Transverse colon (tissue), 4 donors: ENCODE measurements around the gene PRICKLE4. TPM values are rescaled to one million over a fixed set of nuclear protein-coding genes. Genes with fewer than 3 reads are reported as not detected.

Experiments used
- DNase-seq: peaks from one replicate; pipeline ENCODE4 v3.0.0-alpha.2; 2019
- H3K27ac ChIP-seq, 4 donors: fragments of 200-600 bp; sonication (generic); 2 replicates each; pipeline ENCODE4 v1.5.1; 2016 to 2018; ENCODE audit warnings: inconsistent platforms in 4 of 4
- H3K27me3 ChIP-seq: fragments of 200-600 bp; sonication (generic); 2 replicates; pipeline ENCODE4 v1.5.1; 2017; ENCODE audit warnings: inconsistent platforms
- H3K36me3 ChIP-seq, 4 donors: fragments of 200-600 bp; sonication (generic); 2 replicates each; pipeline ENCODE4 v1.5.1; 2017 to 2019; ENCODE audit warnings: inconsistent platforms in 4 of 4
- H3K4me1 ChIP-seq, 4 donors: fragments of 200-600 bp; sonication (generic); 2 replicates each; pipeline ENCODE4 v1.5.1; 2017 to 2020; ENCODE audit warnings: inconsistent platforms in 4 of 4
- H3K4me3 ChIP-seq, 4 donors: fragments of 200-600 bp; sonication (generic); 1 replicate in 1 of 4; 2 replicates in 3 of 4; pipeline versions ENCODE4 v1.5.1 to v1.6.1; 2017 to 2019; ENCODE audit warnings: inconsistent platforms in 4 of 4
- H3K9me3 ChIP-seq, 2 donors: fragments of 200-600 bp; sonication (generic); 2 replicates each; pipeline ENCODE4 v1.5.1; 2017 to 2019; ENCODE audit warnings: inconsistent platforms in 2 of 2
- EP300 ChIP-seq: sonication (generic); formaldehyde crosslinking; IDR thresholded peaks from one replicate; pipeline ENCODE4 v1.6.1; 2017; ENCODE audit warnings: antibody characterized with exemption, low read depth
- POLR2A ChIP-seq: fragments of 450-650 bp; IDR thresholded peaks from one replicate; pipeline ENCODE4 v1.6.1; 2016; ENCODE audit warnings: antibody characterized with exemption, mild to moderate bottlenecking, moderate library complexity
- POLR2AphosphoS5 ChIP-seq, 3 donors: sonication (generic); formaldehyde crosslinking; IDR thresholded peaks; one replicate each; pipeline ENCODE4 v1.6.1; 2016; ENCODE audit warnings: antibody characterized with exemption in 3 of 3
- WGBS, 2 donors: methylation state at CpG; one replicate each; pipeline ENCODE4 v1.1.5; 2018; ENCODE audit warnings: low coverage in 1 of 2; 5-methylcytosine and 5-hydroxymethylcytosine counted together
- in situ Hi-C, 4 donors: fragments of 200-750 bp; cut with MboI; loops; one replicate each; pipeline versions ENCODE4 v1.15.0 to v1.15.1; 2017; ENCODE audit warnings: low sequenced_read_pairs in 3 of 4, low pct_ligation_motif_present in 1 of 4, low pct_unique_long_range_greater_than_20kb in 1 of 4
- intact Hi-C: fragments of 100-400 bp; cut with DNase I; formaldehyde crosslinking; loops from one replicate; pipeline ENCODE4 v1.15.1; 2023; ENCODE audit warnings: low total_unique reads
- total RNA-seq, 4 donors: library from RNA; depleted of rRNA; stranded (reverse); fragments of >200 nt; gene quantifications; one replicate each; pipeline ENCODE4 v1.1.0, GENCODE V29; 2016
- TF ChIP-seq, protein P1 (sequence below), 5 experiments: fragments of 200-600 bp in 3 of 5; fragments of 450-650 bp in 2 of 5; sonication (generic) in 3 of 5; IDR thresholded peaks; 1 replicate in 2 of 5; 2 replicates in 3 of 5; pipeline ENCODE4 v1.5.1; 2016 to 2017; ENCODE audit warnings: antibody characterized with exemption in 5 of 5, inconsistent platforms in 3 of 5, mild to moderate bottlenecking in 2 of 5, moderate library complexity in 1 of 5

The PRICKLE4 gene
- total RNA-seq, 4 donors from 2014 or later, result 6.7 to 52.0 (median 21.0) TPM

DNA sequence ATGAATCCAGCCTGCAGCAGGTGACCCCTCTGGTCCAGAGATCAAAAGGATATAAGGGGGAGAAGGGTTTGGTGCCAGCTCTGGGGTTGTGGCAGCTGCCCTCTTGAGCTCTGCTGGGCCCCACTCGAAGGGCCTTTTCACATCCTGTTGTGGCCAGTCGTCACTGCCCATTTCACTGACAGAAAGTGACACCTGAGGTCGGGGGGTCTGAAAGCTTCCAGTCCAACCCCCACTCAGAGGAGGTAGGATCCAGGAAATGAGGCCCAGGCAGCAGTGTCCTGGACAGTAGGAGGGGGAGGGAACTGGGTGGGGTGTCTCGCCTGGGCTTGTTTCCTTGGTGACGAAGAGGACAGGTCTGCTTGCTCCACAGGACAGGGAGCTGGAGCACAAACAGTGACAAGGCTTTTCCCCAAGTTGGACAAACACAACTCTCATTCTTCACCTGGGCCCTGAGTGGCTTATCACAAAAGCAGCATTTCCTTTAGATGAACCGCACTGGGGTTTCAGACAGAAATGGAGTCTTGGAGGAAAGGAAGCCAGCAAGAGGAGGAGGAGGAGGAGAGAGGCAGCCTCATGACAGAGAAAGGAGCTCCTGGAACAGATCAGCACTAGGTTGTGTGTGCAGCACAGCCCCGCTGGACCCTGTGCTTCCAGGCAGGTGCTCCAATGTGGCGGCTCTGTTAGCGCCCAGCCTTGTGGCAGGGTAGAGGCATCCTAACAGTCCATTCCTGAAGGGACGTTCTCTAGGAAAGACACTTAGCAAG lies 11.9 kb upstream of the PRICKLE4 start:
- H3K27me3 ChIP-seq, result no peaks in the 10 kb centered on the region
- WGBS, 2 donors, result 60 to 80% methylated on average over 1 to 10 of the region's 10 CpGs
- H3K36me3 ChIP-seq, result peaks cover 0 to 22% (median 12%) of the 10 kb centered on the region in 4 donors
- peak; percentile 57 for DNase-seq
- in situ Hi-C loops, result no loop called here
- no peaks in the 10 kb centered on the region for H3K9me3 ChIP-seq
- H3K4me3 ChIP-seq, result no peak overlapping the region
- H3K27ac ChIP-seq, result peak overlapping the region in 2 of 4 donors; percentile 28 to 38
- intact Hi-C loops, result no loop called here
- peaks cover 0 to 13% (median 6%) of the 10 kb centered on the region in 4 donors for H3K4me1 ChIP-seq
- TF ChIP-seq POLR2AphosphoS5 (IDR thresholded peaks at IDR 0.05) (no peak), POLR2A (no peak), EP300 (no peak)
- TF ChIP-seq, protein P1, sequence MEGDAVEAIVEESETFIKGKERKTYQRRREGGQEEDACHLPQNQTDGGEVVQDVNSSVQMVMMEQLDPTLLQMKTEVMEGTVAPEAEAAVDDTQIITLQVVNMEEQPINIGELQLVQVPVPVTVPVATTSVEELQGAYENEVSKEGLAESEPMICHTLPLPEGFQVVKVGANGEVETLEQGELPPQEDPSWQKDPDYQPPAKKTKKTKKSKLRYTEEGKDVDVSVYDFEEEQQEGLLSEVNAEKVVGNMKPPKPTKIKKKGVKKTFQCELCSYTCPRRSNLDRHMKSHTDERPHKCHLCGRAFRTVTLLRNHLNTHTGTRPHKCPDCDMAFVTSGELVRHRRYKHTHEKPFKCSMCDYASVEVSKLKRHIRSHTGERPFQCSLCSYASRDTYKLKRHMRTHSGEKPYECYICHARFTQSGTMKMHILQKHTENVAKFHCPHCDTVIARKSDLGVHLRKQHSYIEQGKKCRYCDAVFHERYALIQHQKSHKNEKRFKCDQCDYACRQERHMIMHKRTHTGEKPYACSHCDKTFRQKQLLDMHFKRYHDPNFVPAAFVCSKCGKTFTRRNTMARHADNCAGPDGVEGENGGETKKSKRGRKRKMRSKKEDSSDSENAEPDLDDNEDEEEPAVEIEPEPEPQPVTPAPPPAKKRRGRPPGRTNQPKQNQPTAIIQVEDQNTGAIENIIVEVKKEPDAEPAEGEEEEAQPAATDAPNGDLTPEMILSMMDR (IDR thresholded peaks at IDR 0.05), result no peak

DNA sequence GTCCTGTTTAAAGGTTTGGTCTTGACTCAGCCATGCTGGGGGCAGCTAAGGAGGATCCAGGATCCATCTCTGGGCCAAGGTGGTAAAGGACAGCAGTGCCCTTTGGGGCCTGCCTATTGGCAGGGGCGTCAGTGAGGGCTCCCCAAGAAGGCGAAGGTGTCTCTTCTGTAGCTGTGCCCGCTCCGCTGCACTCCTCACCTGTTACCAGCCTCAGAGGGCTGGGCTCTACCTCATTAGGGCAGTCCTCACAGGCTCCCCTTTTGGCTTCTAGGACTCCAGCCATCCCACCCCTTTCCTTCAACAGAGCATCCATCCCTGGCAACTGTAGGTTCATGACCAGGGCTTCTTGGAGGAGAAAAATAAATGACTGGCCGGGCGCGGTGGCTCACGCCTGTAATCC lies 11.2 kb upstream of the PRICKLE4 start:
- Histone ChIP-seq H3K9me3 (no peaks in the 10 kb centered on the region), H3K36me3 (peaks cover 0 to 26% (median 14%) of the 10 kb centered on the region in 4 donors), H3K27ac (no peak overlapping the region), H3K4me3 (no peak overlapping the region), H3K4me1 (peaks cover 0 to 13% (median 6%) of the 10 kb centered on the region in 4 donors), H3K27me3 (no peaks in the 10 kb centered on the region)
- no peak for DNase-seq
- WGBS, 2 donors, result 80 to 93% methylated on average over 1 to 8 of the region's 8 CpGs
- intact Hi-C loops, result no loop called here
- in situ Hi-C loops, result no loop called here
- TF ChIP-seq, protein P1 (IDR thresholded peaks at IDR 0.05), result no peak
- TF ChIP-seq POLR2AphosphoS5 (IDR thresholded peaks at IDR 0.05) (no peak), POLR2A (no peak), EP300 (no peak)

DNA sequence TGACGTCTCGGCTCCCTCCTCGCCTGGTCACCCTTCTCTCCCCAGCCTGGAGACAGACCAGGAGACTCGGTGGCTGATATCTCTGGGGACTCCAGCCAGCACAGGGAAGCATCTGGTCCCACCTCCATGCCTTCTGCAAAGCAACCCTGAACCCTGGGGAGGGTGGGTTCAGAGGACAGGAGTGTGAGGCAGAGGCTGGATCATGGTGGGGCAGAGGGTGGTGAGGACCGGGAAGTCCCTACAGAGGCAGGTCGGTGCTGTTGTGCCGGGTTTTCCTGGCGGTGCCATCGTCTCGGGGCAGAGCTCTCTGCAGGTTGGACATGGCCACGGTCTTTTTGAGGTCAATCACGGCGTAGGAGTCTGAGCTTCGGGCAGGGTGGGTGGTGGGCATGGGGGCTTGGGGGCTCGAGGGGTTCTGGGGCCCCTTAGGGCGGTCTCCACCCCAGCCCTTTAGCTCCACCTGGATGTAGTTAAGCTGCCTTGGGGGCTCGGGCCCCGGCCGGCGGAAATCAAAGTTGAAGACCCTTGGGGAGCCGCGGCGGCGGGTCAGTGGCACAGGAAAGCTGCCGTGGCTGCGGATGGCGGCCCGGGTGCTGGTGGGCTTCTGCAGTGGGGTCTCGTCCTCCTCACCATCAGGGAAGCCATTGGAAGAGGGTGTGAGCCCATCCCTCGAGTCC lies 10.1 kb upstream of the PRICKLE4 start:
- H3K36me3 ChIP-seq, result peaks cover 0 to 34% (median 17%) of the 10 kb centered on the region in 4 donors
- DNase-seq, result no peak

More for the DNA sequence above, 10.1 kb upstream of the PRICKLE4 start:
- no peaks in the 10 kb centered on the region for H3K9me3 ChIP-seq
- WGBS, 2 donors, result 90% methylated on average over 30 of the region's 30 CpGs; no CpG with 5 or more reads in 1 of the 2 donors
- intact Hi-C loops (no loop called here), in situ Hi-C loops (no loop called here)
- H3K4me3 ChIP-seq, result no peak overlapping the region
- TF ChIP-seq EP300 (no peak), POLR2A (no peak), POLR2AphosphoS5 (IDR thresholded peaks at IDR 0.05) (no peak)
- TF ChIP-seq, protein P1 (IDR thresholded peaks at IDR 0.05), result no peak
- H3K27ac ChIP-seq, result no peak overlapping the region
- H3K4me1 ChIP-seq, result peaks cover 0 to 13% (median 6%) of the 10 kb centered on the region in 4 donors
- no peaks in the 10 kb centered on the region for H3K27me3 ChIP-seq
